Measurements from ENCODE around the gene DDC. TPM values are rescaled to one million over a fixed set of nuclear protein-coding genes. Genes with fewer than 3 reads are reported as not detected.
A peak's percentile ranks its signal among the peaks of the same experiment; 100 is the strongest.
"Not testable (repeated sequence)": the region's sequence is repeated elsewhere in the genome, so short reads cannot be mapped to it uniquely, and the experiment has no call there.

The DDC gene
- polyA plus RNA-seq, 5 donors = 7.6 to 17.0 (median 9.3) TPM

- DNase-seq = peak in 1 of 2 donors; percentile 10
Measured at GRCh38 chr7:50528266-50529092, 36.7 kb downstream of the DDC start.

- not testable (repeated sequence) for DNase-seq
Measured at GRCh38 chr7:50519350-50519749, 45.9 kb downstream of the DDC start.

- no peak for DNase-seq
Measured at GRCh38 chr7:50513166-50513871, 51.9 kb downstream of the DDC start.

GRCh38 chr7:50512384-50512783 is 52.8 kb downstream of the DDC start:
- no peak for DNase-seq

GRCh38 chr7:50509459-50509858 is 55.7 kb downstream of the DDC start:
- no peak for DNase-seq

GRCh38 chr7:50508471-50508943 is 56.7 kb downstream of the DDC start:
- no peak for DNase-seq

- no peak for DNase-seq
Measured at GRCh38 chr7:50507898-50508470, 57.2 kb downstream of the DDC start.

GRCh38 chr7:50505553-50506210 is 59.5 kb downstream of the DDC start:
- no peak for DNase-seq

- no peak for DNase-seq
Measured at GRCh38 chr7:50504646-50505546, 60.3 kb downstream of the DDC start.

- DNase-seq = no peak
Measured at GRCh38 chr7:50502947-50503346, 62.3 kb downstream of the DDC start.

- DNase-seq = peak; percentile 58 to 63
Measured at GRCh38 chr7:50502001-50502684, 63.1 kb downstream of the DDC start.

GRCh38 chr7:50499092-50499491 is 66.1 kb downstream of the DDC start:
- DNase-seq = no peak

GRCh38 chr7:50497968-50498367 is 67.2 kb downstream of the DDC start:
- DNase-seq = no peak

- DNase-seq = no peak
Measured at GRCh38 chr7:50497068-50497642, 68.0 kb downstream of the DDC start.

- no peak for DNase-seq
Measured at GRCh38 chr7:50496569-50496968, 68.6 kb downstream of the DDC start.

GRCh38 chr7:50495746-50496145 is 69.5 kb downstream of the DDC start:
- DNase-seq = no peak

GRCh38 chr7:50492770-50493519 is 72.3 kb downstream of the DDC start:
- DNase-seq = no peak

- no peak for DNase-seq
Measured at GRCh38 chr7:50491943-50492342, 73.3 kb downstream of the DDC start.

- DNase-seq = no peak
Measured at GRCh38 chr7:50491209-50491608, 74.0 kb downstream of the DDC start.

All from right lung (tissue), 5 donors.